RWPE2 (cell line): ENCODE data around the gene RPS18.

Experiments
- ATAC-seq: fragments of 200-7000 bp; cut with Tn5 transposase; 3 replicates; pipeline ENCODE4 v1.9.1; 2021; ENCODE audit warnings: low read depth
- DNase-seq: peaks from one replicate; pipeline ENCODE4 v3.0.0-alpha.2; 2020; ENCODE audit warnings: low spot score
- H3K27ac ChIP-seq: fragments of 450-650 bp; 2 replicates; pipeline ENCODE4 v1.5.1; 2017; ENCODE audit warnings: mild to moderate bottlenecking; ENCODE audit not compliant: poor library complexity, severe bottlenecking
- H3K27me3 ChIP-seq: fragments of 250-450 bp; sonication (Bioruptor Pico); 2 replicates; pipeline ENCODE4 v1.5.1; 2021; ENCODE audit warnings: mild to moderate bottlenecking, moderate library complexity; ENCODE audit not compliant: insufficient read depth, poor library complexity, severe bottlenecking
- H3K36me3 ChIP-seq: fragments of 250-450 bp; sonication (Bioruptor Pico); 2 replicates; pipeline ENCODE4 v1.5.1; 2020; ENCODE audit warnings: low read depth, mild to moderate bottlenecking, moderate library complexity
- H3K4me1 ChIP-seq: fragments of 250-450 bp; sonication (Bioruptor Pico); 2 replicates; pipeline ENCODE4 v1.5.1; 2021; ENCODE audit warnings: mild to moderate bottlenecking, moderate library complexity; ENCODE audit not compliant: insufficient read depth, poor library complexity, severe bottlenecking
- H3K4me3 ChIP-seq: fragments of 250-450 bp; sonication (Bioruptor Pico); 2 replicates; pipeline ENCODE4 v1.5.1; 2021; ENCODE audit warnings: mild to moderate bottlenecking, moderate library complexity; ENCODE audit not compliant: severe bottlenecking
- H3K9me3 ChIP-seq: fragments of 250-450 bp; sonication (Bioruptor Pico); 2 replicates; pipeline ENCODE4 v1.5.1; 2021; ENCODE audit warnings: mild to moderate bottlenecking, moderate library complexity; ENCODE audit not compliant: severe bottlenecking
- CTCF ChIP-seq: fragments of 450-650 bp; IDR thresholded peaks from one replicate; pipeline ENCODE4 v1.5.1; 2017; ENCODE audit warnings: mild to moderate bottlenecking, moderate library complexity; ENCODE audit not compliant: poor library complexity, severe bottlenecking

The RPS18 gene

GRCh38 chr6:33301877-33302276 lies 30.0 kb downstream of the RPS18 start:
- TF ChIP-seq CTCF = no peak
- no peaks in the 10 kb centered on the region for H3K4me1 ChIP-seq
- H3K27ac ChIP-seq = no peak overlapping the region
- no peaks in the 10 kb centered on the region for H3K9me3 ChIP-seq
- DNase-seq (no peak), ATAC-seq (no peak)
- H3K4me3 ChIP-seq = no peak overlapping the region
- H3K36me3 ChIP-seq = peaks cover 33% of the 10 kb centered on the region
- no peaks in the 10 kb centered on the region for H3K27me3 ChIP-seq

- no peak for TF ChIP-seq CTCF
- DNase-seq (no peak), ATAC-seq (no peak)
- Histone ChIP-seq H3K27ac (no peak overlapping the region), H3K27me3 (no peaks in the 10 kb centered on the region), H3K4me3 (no peak overlapping the region), H3K36me3 (peaks cover 44% of the 10 kb centered on the region), H3K4me1 (no peaks in the 10 kb centered on the region), H3K9me3 (no peaks in the 10 kb centered on the region)
These were observed 32.3 kb downstream of the RPS18 start for GRCh38 chr6:33304216-33304615.

GRCh38 chr6:33305052-33305451 lies 33.2 kb downstream of the RPS18 start:
- ATAC-seq = no peak
- H3K9me3 ChIP-seq = no peaks in the 10 kb centered on the region
- no peak for DNase-seq
- H3K27ac ChIP-seq = no peak overlapping the region
- TF ChIP-seq CTCF = no peak
- no peak overlapping the region for H3K4me3 ChIP-seq
- peaks cover 48% of the 10 kb centered on the region for H3K36me3 ChIP-seq
- H3K27me3 ChIP-seq = no peaks in the 10 kb centered on the region
- no peaks in the 10 kb centered on the region for H3K4me1 ChIP-seq

GRCh38 chr6:33306356-33306755 lies 34.5 kb downstream of the RPS18 start:
- no peaks in the 10 kb centered on the region for H3K4me1 ChIP-seq
- no peaks in the 10 kb centered on the region for H3K27me3 ChIP-seq
- no peaks in the 10 kb centered on the region for H3K9me3 ChIP-seq
- H3K27ac ChIP-seq = no peak overlapping the region
- DNase-seq (no peak), ATAC-seq (no peak)
- no peak overlapping the region for H3K4me3 ChIP-seq
- TF ChIP-seq CTCF = no peak
- H3K36me3 ChIP-seq = peaks cover 55% of the 10 kb centered on the region

GRCh38 chr6:33312361-33313104 lies 40.7 kb downstream of the RPS18 start:
- Histone ChIP-seq H3K4me1 (peaks cover 10% of the 10 kb centered on the region), H3K9me3 (no peaks in the 10 kb centered on the region), H3K27ac (peak overlapping the region; percentile 87), H3K36me3 (peaks cover 33% of the 10 kb centered on the region), H3K27me3 (no peaks in the 10 kb centered on the region), H3K4me3 (peak overlapping the region; percentile 69)
- no peak for DNase-seq
- no peak for TF ChIP-seq CTCF
- ATAC-seq = peak; percentile 57
